NCI-H748 (cell line): ENCODE data around the gene NLRP14.
A peak's percentile ranks its signal among the peaks of the same experiment; 100 is the strongest.

Experiments
- DNase-seq: peaks from one replicate; lab custom pipeline; 2025; ENCODE audit not compliant: unreplicated experiment; lab: John Stamatoyannopoulos, UW

The NLRP14 gene

GRCh38 chr11:7056828-7057513 lies 36.7 kb downstream of the NLRP14 start:
- no peak for DNase-seq

DNA sequence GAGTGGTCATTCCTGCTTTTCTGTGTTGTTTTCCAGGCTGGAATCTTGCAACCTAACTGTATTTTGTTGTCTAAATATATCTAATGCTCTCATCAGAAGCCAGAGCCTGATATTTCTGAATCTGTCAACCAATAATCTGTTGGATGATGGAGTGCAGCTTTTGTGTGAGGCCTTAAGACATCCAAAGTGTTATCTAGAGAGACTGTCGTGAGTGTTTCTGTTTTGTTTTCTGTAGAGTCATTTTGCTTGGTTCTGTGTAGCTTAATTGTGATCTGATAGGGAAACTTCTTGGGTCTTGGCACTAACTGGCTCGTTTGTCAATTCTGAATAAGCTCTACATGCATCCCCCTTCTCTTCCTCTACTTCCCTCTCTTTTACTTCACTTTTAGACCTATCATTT lies 37.4 kb downstream of the NLRP14 start:
- no peak for DNase-seq

GRCh38 chr11:7060868-7061267 lies 40.6 kb downstream of the NLRP14 start:
- DNase-seq = no peak

DNA sequence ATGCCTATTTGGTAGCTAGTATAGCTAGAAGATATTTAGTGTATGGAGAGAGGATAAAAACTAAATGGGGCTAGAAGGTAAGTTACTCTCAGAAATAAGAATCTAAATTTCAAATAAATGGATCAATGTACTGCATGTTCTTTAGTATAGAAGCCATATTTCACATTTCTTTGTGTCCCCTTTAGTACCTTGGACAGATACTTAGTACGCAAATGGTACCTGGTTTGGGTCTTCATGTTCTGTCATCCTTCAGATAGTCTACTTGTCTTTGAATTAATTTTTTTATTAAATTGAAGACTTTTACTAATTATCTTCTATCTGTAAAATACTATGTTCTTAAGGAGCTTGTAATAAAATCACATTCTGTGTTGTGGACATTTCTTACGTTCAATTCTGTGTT lies 42.3 kb downstream of the NLRP14 start:
- DNase-seq = no peak

DNA sequence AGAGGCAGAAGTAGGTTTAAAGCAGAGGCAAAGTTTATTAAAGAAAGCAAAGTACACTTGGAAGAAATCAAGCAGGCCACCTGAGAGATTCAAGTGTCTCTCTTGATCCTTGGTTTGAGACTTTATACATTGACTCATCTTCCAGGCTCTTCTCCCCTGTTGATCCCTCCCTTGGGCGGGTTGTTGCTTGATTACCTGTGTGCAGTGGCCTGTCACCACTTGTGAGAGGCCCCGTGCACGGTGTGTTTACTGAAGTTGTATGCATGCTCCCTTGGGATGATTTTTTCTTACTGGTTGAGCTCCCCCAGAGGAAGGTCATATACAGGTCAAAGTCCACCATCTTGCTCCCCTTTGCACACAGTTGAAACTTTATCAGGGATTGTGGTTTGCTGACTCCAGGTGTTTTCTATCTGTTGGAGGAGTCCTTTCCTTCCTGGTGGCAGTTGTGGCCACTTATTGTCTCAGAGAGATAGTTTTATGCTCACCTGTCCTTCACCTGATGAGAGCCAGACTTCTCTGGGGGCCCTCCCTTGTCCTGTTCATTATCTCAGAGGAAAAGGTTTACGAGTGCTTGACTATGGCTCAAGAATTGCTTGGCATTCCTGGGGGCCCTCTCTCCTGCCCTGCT lies 52.2 kb downstream of the NLRP14 start:
- no peak for DNase-seq

- no peak for DNase-seq
Observed at GRCh38 chr11:7077101-7077500, 56.8 kb downstream of the NLRP14 start.

DNA sequence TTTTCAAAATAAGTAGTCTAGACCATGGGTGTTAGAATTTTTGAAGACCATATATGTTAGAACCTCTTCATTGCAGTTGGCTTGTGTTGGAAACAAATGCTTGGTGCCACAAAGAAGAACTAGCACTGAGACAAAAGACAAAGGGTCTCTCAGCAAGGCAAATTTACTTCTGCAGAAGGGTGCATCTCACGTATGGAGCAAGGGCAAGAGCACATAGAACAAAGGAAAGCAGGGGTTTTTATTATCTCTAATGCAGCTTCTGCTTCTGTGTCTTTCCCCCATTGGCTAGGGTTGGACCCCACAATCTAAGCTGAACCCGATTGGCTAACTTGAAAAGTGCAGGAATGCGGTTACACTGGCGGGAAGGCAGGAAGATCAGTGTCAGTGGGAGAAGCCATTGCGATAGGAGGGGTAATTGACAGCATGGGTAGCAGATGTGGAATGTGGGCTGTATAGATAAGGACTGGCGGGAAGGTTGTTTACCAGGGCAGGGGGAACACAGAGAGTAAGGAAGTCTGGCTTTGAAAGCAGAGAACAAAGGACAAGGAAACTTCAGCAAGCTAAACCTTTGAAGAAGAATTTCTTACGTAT lies 59.4 kb downstream of the NLRP14 start:
- no peak for DNase-seq

DNA sequence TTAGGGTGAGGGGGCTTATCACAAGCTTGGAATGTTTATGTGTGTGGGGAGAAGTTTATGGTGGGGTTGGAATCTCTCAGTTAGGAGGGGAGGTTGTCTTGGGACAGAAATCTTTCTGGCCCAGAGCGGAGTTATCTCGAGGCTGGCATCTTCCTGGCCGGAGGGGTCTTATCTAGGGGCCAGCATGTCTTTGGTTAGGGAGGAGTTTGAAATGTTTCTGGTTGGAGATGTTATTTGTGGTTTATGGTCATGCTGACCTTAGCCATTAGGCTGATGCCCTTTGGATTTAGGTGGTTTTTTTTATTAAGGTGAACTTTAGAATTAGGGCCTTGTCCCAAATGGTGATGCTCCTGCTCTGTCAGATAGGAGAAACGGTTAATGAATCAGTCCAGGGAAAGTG lies 60.6 kb downstream of the NLRP14 start:
- no peak for DNase-seq

DNA sequence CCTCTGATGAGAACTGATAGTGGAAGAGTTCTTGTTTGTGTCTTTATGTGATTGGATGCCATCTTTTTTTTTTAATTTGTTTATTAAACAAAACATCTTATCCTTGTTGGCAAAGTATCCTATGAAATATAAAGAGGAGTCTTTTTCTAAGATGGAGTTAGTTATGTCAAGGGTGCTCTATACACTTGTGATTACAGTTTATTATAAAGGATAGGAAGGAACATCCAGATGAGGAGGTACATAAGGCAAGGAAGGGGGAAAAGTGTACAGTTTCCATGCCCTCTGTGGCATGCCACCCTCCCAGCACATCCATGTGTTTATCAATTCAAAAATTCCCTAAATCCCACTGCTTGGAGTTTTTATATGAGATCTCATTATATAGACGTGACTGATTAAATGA lies 61.2 kb downstream of the NLRP14 start:
- DNase-seq = no peak

DNA sequence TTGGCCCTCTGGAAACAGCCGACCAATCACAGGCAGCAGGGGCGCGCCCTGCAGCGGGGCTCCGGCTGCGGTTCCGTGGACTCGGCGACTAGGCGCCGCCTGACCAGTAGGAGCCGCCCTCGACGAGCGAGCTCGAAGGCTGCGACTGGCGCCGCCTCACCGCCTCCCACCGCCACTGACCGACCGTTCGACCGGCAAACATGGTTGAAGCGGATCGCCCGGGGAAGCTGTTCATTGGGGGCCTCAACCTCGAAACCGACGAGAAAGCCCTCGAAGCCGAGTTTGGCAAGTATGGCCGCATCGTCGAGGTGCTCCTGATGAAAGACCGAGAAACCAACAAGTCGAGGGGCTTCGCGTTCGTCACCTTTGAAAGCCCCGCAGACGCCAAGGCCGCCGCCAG lies 68.6 kb downstream of the NLRP14 start, which contains the start of gene RBMXL2:
Gene RBMXL2 (plus strand): TSS at position 78 of the 400 bp plus-strand sequence. CDS start 123 bp downstream, at position 201.
- DNase-seq = no peak

GRCh38 chr11:7089328-7090251 lies 69.3 kb downstream of the NLRP14 start:
- DNase-seq = no peak

GRCh38 chr11:7098235-7098832 lies 78.1 kb downstream of the NLRP14 start:
- peak; percentile 60 for DNase-seq

GRCh38 chr11:7115780-7116179 lies 95.5 kb downstream of the NLRP14 start:
- no peak for DNase-seq

- DNase-seq = no peak
Observed at GRCh38 chr11:7116370-7116769, 96.1 kb downstream of the NLRP14 start.
